Measurements from ENCODE around the gene SUN1.

SUN1 gene

DNA sequence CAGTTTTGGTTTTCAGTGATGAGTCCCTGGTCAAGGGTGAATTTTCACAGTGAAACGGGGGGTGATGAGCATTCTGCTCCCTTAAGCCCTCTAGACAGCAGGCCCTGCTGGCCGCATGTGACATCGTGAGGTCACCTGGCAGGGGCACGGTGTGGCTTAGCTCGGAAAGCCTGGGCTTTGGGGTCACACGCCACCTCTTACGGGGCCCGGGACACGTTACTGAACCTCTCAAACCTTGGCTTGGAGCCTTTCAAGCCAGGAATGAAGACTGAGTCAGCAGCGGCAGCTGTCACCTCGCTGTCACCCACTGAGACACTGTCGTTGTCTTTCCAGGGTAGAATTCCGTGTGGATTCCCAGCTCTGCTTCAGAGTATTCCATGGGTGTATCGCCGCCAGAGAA is 48.2 kb downstream of the SUN1 start:
- DNase-seq: no peak

DNA sequence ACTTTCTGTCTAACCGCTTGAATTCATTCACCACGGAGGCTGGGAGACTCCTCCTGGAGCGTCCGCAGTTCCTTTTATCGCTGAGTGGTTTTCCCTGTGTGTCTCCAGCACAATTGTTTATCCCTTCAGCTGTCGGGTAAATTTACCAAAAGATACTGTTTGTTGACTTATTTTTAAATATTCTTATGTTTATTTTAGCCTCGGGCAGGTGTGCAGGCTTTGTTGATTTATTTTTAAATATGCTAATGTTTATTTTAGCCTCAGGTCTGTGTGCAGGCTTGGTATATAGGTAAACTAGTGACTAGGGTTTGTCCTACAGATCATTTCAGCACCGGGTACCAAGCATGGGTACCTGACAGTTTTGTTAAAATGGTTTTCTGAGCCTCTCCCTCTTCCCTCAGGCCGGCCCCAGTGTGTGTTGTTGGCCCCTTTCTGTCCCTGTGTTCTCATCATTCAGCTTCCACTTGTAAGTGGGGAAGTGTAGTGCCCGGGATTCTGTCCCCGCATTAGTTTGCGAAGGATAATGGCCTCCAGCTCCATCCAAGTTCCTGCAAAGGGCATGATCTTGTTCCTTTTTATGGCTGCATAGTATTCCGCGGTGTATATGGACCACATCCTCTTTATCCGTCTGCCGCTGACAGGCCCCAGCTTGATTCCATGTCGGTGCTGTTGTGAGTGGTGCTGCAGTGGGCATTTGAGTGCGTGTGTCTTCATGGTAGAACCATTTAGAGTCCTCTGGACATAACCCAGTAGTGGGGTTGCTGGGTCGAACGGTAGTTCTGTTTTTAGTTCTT is 49.4 kb downstream of the SUN1 start:
- no peak for DNase-seq

- no peak for DNase-seq
These were observed 50.2 kb downstream of the SUN1 start for GRCh38 chr7:882336-883035.

- no peak for DNase-seq
These were observed 51.1 kb downstream of the SUN1 start for GRCh38 chr7:883055-884021.

- no peak for DNase-seq
These were observed 52.1 kb downstream of the SUN1 start for GRCh38 chr7:884191-885003.

- DNase-seq: no peak
These were observed 53.1 kb downstream of the SUN1 start for GRCh38 chr7:885261-885892.

GRCh38 chr7:885893-886625 is 53.8 kb downstream of the SUN1 start:
- DNase-seq: no peak

GRCh38 chr7:886626-887487 is 54.6 kb downstream of the SUN1 start:
- no peak for DNase-seq

GRCh38 chr7:887488-887820 is 55.2 kb downstream of the SUN1 start:
- no peak for DNase-seq

- no peak for DNase-seq
These were observed 56.1 kb downstream of the SUN1 start for GRCh38 chr7:888081-889024.

- no peak for DNase-seq
These were observed 56.7 kb downstream of the SUN1 start for GRCh38 chr7:889025-889390.

GRCh38 chr7:889391-889790 is 57.1 kb downstream of the SUN1 start:
- DNase-seq: no peak

DNA sequence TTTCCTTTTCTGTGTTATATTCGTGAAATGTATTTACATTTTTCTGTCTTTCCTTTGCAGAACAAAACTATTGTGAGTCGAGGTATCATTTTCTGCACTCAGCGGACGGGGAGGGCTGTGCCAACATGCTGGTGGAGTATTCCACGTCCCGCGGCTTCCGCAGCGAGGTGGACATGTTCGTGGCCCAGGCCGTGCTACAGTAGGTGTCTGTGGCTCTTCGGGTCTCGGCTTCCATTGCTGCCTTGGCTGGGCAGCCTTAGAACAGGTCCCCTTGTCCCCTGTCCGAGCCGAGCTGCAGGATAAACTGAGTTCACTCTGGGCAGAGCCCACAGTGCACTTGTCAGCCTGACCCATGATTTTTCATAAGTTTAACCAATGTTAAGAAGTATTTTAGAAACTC is 58.6 kb downstream of the SUN1 start:
- DNase-seq: no peak

DNA sequence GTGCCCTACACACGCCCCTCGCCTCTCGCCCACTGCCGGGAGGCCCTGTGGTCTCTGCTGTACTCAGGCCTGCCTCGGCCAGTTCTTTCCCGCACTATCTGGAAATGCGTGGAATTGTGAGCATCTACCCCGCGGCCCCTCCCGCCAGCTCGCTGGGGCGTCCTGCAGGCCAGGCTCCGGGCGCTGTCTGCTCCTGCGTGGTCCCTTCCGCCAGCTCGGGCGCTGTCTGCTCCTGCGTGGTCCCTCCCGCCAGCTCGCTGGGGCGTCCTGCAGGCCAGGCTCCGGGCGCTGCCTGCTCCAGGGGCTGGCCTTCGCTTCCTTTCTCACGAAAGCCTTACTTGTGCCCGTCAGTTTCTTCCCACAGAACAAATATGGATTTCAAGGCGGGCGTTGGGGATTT is 59.0 kb downstream of the SUN1 start:
- DNase-seq: no peak

DNA sequence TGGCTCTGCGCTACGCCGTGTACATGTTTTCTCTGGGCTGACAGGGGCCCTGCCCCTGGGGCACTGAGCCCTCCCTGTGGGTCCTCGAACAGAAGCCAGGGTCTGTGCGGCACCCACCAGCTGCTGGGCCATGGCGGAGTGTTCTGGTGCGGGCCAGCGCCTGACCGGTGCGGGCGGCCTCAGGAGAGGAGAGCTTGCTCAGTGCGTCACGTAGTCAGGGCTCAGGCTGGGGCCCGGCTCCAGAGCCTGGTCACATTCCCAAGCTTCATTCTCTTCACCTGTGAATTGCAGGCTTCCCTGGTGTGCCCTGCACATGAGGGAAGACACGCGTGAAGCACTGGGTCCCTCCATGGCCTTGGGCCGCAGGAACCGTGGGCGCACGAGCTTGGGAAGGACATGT is 59.5 kb downstream of the SUN1 start:
- no peak for DNase-seq

DNA sequence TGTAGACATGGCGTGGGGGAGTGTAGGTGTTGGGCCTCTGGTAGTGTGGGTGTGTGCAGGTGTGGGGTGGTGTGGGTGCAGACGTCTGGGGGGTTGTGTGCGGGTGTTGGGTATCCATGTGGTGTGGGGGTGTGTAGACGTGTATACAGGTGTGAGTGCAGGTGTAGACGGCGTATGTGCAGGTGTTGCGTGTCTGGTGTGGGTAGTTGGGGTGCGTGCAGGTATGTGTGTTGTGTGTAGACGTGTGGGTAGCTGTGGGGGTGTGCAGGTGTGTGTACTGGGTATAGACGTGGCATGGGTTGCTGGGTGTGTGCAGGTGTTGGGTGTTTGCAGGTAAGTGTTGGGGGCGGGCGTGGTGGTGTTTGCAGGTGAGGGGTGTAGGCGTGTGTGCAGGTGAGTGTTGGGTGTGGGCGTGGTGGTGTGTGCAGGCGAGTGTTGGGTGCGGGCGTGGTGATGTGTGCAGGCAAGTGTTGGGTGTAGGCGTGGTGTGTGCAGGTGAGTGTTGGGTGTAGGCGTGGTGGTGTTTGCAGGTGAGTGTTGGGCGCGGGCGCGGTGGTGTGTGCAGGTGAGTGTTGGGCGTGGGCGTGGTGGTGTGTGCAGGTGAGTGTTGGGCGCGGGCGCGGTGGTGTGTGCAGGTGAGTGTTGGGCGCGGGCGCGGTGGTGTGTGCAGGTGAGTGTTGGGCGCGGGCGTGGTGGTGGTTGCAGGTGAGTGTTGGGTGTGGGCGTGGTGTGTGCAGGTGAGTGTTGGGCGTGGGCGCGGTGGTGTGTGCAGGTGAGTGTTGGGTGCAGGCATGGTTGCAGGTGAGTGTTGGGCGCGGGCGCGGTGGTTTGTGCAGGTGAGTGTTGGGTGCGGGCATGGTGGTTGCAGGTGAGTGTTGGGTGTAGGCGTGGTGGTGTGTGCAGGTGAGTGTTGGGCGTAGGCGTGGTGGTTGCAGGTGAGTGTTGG is 60.6 kb downstream of the SUN1 start:
- no peak for DNase-seq

GRCh38 chr7:893686-894085 is 61.4 kb downstream of the SUN1 start:
- DNase-seq: no peak

Data from stimulated activated CD4-positive, alpha-beta T cell treated with anti-CD3 and anti-CD28 coated beads, Interleukin-15, amount 100 ng/mL, for 24 hours (primary cell).